GM23248 (cell line): ENCODE results near the gene PINK1.

Source experiments
- EZH2 ChIP-seq: fragments of 200-600 bp; sonication (generic); IDR thresholded peaks from 2 replicates; pipeline ENCODE4 v1.6.1; 2018; ENCODE audit warnings: antibody characterized with exemption, mild to moderate bottlenecking; ENCODE audit not compliant: insufficient read depth, poor library complexity, severe bottlenecking
- EZH2phosphoT487 ChIP-seq: fragments of 200-600 bp; sonication (generic); IDR thresholded peaks from 2 replicates; pipeline ENCODE4 v1.6.1; 2018; ENCODE audit warnings: antibody characterized with exemption, moderate library complexity, mild to moderate bottlenecking, low read depth; ENCODE audit not compliant: insufficient read depth

DNA sequence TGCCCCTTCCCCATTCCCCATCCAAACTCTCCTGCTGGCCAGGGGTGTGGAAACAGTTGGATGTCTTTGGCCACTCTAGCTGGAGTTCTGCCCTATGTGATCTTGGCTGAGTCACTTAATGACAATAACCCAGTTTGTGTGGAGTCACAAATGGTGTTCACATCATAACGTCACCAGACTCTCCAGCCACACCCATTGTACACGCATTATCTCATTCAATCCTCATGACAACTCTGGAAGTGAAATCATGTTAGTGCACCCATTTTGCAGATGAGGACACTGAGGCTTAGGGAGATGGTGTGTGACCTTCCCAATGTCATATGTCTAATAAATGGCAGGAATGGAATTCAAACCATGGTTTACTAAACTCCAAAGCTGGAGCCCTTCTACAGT is 45.6 kb upstream of the PINK1 start:
- TF ChIP-seq EZH2 (no peak), EZH2phosphoT487 (no peak)
